ENCODE measurements around the gene SRSF7.

GRCh38 chr2:38763228-38763627 lies 12.1 kb upstream of the SRSF7 start:
- no peak for TF ChIP-seq CTCF (IDR thresholded peaks at IDR 0.05)
- no peak for TF ChIP-seq POLR2A (IDR thresholded peaks at IDR 0.05)
